Forelimb muscle (tissue), 1 donor: ENCODE results near the gene PLEKHO2. TPM values are rescaled to one million over a fixed set of nuclear protein-coding genes. Genes with fewer than 3 reads are reported as not detected.

ENCODE experiments used
- DNase-seq: peaks from one replicate; pipeline ENCODE4 v3.0.0-alpha.2; 2013; ENCODE audit warnings: low read depth
- polyA plus RNA-seq: library from polyadenylated mRNA; unstranded; fragments of 120-200 nt; gene quantifications from one replicate; pipeline ENCODE4 v1.2.1, GENCODE V29; 2013; ENCODE audit not compliant: insufficient read length

The PLEKHO2 gene
- polyA plus RNA-seq, 1 donor = 13.1 TPM

DNA sequence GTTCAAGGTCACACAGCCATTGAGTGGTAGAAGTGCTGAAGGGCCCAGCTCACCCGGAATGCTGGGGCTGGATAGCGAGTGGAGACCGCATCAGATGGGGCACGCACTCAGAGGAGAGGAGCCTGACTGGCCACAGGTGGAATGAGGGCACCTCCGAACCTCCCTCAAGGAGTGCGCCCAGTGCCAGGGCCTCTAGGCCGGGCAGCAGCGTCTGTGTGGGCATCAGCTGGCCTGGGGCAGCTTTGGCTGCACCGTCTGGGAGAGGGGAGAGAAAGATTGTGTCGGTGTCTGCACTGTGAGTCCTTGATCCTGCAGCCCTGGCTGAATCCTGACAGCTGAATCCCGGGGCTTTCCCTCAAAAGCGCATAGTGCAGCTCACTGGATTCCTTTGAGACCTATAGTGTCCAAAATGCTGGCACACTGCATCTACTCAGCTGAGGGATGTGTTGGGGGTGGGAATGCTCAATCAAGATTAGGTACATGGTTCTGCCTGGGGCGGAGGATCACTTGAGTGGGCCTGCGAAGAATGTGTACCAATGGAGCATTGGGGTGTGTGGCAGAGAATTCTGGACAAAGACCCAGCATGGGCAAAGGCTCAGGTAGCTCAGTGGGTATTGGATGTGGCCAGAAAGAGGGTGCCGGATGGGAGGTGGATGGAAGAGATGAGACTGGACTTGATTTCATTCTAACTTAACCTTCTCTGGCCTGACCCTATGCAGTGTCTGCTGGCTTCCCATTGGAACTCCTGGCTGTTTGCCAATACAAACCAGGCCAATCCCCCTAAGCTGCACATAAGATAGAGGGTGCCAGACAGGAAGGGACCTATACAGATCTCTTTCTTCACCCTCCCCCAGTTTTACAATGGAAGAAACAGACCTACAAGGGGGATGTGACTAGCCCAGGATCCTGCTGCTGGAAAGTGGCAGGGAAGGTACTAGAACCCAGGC lies 70.9 kb downstream of the PLEKHO2 start:
- DNase-seq = no peak

DNA sequence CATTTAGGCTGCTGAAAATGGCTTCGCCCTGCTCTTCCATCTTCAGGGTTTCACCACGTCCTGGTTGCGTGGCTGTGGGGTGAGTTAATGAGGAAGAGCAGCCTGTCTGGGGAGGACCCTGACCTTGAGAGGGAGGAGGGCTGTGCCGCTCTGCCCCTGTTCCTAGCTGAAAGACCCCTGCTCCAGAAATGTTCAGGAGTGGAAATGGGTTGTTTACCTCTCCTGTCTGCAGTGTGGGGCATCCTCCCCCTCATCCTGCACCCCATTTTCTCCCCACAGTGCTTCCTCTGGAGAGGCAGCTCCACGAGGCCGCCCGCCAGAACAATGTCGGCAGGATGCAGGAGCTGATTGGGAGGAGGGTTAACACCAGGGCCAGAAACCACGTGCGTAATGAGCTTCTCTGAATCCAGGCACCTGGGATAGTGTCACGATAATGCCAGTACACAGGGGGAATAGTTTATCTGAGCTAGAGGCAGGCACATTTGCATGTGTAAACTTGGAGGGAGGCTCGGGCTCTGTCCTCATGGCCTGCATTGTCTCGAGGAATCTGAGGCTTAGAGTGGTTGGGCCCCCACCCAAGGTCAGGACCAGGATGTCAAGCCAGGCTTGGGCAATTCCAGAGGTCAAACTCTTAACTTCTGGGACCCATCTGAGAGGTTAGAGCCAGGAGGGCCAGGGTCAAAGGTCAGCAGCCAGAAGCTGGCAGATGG lies 74.0 kb downstream of the PLEKHO2 start:
- DNase-seq = no peak

DNA sequence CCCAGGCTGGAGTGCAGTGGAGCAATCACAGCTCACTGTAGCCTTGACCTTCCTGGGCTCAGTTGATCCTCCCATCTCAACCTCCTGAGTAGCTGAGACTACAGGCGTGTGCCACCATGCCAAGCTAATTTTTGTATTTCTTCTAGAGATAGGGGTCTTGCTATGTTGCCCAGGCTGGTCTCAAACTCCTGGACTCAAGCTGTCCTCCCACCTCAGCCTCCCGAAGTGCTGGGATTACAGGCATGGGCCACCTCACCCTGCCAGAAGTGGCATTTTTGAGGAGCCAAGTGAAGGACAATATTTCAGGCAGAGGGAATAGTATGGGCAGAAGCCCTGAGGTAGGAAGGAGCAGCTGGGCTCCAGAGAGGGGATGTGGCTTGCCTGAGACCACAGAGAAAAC lies 74.7 kb downstream of the PLEKHO2 start:
- DNase-seq = no peak

DNA sequence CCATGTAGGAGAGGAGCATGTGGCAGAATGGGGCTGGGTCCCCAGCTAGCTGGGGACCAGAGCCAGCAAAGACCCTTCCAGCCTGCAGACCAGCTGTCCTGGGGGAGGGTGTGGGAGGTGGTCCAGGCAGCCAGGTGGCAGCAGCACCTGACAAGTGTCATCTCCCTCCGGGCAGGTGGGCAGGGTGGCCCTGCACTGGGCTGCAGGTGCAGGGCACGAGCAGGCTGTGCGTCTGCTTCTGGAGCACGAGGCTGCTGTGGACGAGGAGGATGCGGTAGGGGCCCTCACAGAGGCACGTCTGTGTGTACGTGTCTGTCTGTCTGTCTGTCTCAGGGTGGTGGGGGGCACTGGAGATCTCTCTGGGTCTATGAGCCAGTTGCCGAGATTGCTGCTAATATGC lies 75.5 kb downstream of the PLEKHO2 start:
- no peak for DNase-seq

Other genes starting within 250 kb of the PLEKHO2 start
- gene RBPMS2, start 66.3 kb upstream of the PLEKHO2 start, polyA plus RNA-seq = 4.1 TPM
- 8.0 TPM for gene PIF1, start 16.3 kb upstream of the PLEKHO2 start, polyA plus RNA-seq
- gene ANKDD1A, start 70.0 kb downstream of the PLEKHO2 start, polyA plus RNA-seq = 6.1 TPM
- gene SPG21, start 148.0 kb downstream of the PLEKHO2 start, polyA plus RNA-seq = 84.3 TPM
- gene MTFMT, start 187.7 kb downstream of the PLEKHO2 start, polyA plus RNA-seq = 8.5 TPM
- 1.3 TPM for gene SLC51B, start 203.5 kb downstream of the PLEKHO2 start, polyA plus RNA-seq
- 12.7 TPM for gene RASL12, start 226.1 kb downstream of the PLEKHO2 start, polyA plus RNA-seq
- gene KBTBD13, start 234.8 kb downstream of the PLEKHO2 start, polyA plus RNA-seq = 2.0 TPM